A549 (cell line): ENCODE results near the gene NOP9. TPM values are rescaled to one million over a fixed set of nuclear protein-coding genes. Genes with fewer than 3 reads are reported as not detected.

Source experiments
- ATAC-seq, 2 experiments: fragments of 200-7000 bp in 1 of 2; fragments of >200 bp in 1 of 2; cut with Nextera tagmentation in 1 of 2; cut with Tn5 transposase in 1 of 2; 3 replicates each; pipeline versions ENCODE4 v1.8.0 to v1.9.1; 2018 to 2020; ENCODE audit warnings: mild to moderate bottlenecking in 1 of 2, moderate library complexity in 1 of 2
- CTCF ChIA-PET: fragments of 300-600 bp; sonication (Branson Sonifier 250); formaldehyde crosslinking; extraction: SDS; loops from one replicate; lab custom pipeline; 2021; ENCODE audit warnings: antibody characterized with exemption, inconsistent platforms; lab: Yijun Ruan, JAX
- POLR2A ChIA-PET: fragments of 350-600 bp; formaldehyde crosslinking; extraction: SDS; loops from one replicate; lab custom pipeline; 2021; ENCODE audit warnings: antibody characterized with exemption, inconsistent platforms; lab: Yijun Ruan, JAX
- DNase-seq, 2 experiments: peaks; one replicate each; pipeline versions ENCODE4 v3.0.0 to v3.0.0-alpha.2; 2011 to 2016; ENCODE audit warnings: low read depth in 1 of 2, low spot score in 1 of 2
- FAIRE-seq: peaks from 2 replicates; lab custom pipeline; 2011; peaks lifted over from hg19 to GRCh38; lab: Jason Lieb, UNC
- H3K27ac ChIP-seq, 2 experiments: fragments of >200 bp; sonication (Bioruptor Twin); formaldehyde crosslinking; 3 replicates each; pipeline ENCODE4 v1.5.1; 2016 to 2017
- H3K4me1 ChIP-seq: fragments of >200 bp; sonication (Bioruptor Twin); formaldehyde crosslinking; 3 replicates; pipeline ENCODE4 v1.6.1; 2016
- H3K4me2 ChIP-seq: fragments of >200 bp; sonication (Bioruptor Twin); formaldehyde crosslinking; 3 replicates; pipeline ENCODE4 v1.6.1; 2016
- H3K4me3 ChIP-seq: fragments of >200 bp; sonication (Bioruptor Twin); formaldehyde crosslinking; 3 replicates; pipeline ENCODE4 v1.5.1; 2016
- H3K9me3 ChIP-seq: fragments of >200 bp; sonication (Bioruptor Twin); formaldehyde crosslinking; 3 replicates; pipeline ENCODE4 v1.6.1; 2016
- BCL3 ChIP-seq: fragments of >200 bp; sonication (Bioruptor Twin); formaldehyde crosslinking; IDR thresholded peaks from 3 replicates; pipeline ENCODE4 v1.6.1; 2016
- CBX2 ChIP-seq: fragments of 200-600 bp; sonication (generic); IDR thresholded peaks from 2 replicates; pipeline ENCODE4 v1.6.1; 2016; ENCODE audit warnings: low read depth, mild to moderate bottlenecking, borderline replicate concordance
- CBX8 ChIP-seq: fragments of 200-600 bp; sonication (generic); IDR thresholded peaks from 2 replicates; pipeline ENCODE4 v1.6.1; 2016
- CHD2 ChIP-seq: fragments of 150-350 bp; IDR thresholded peaks from 2 replicates; pipeline ENCODE4 v1.6.1; 2014; ENCODE audit warnings: low read length; ENCODE audit not compliant: partially characterized antibody
- E2F6 ChIP-seq: IDR thresholded peaks from 2 replicates; pipeline ENCODE4 v1.6.1; 2012; ENCODE audit warnings: low read depth, borderline replicate concordance
- EHF ChIP-seq: fragments of 250-450 bp; sonication (Bioruptor Pico); IDR thresholded peaks from 2 replicates; pipeline ENCODE4 v1.5.0; 2020; ENCODE audit warnings: mild to moderate bottlenecking
- ELK1 ChIP-seq: fragments of 150-350 bp; IDR thresholded peaks from 2 replicates; pipeline ENCODE4 v1.6.1; 2014; ENCODE audit warnings: low read depth, mild to moderate bottlenecking, low read length
- FOSB ChIP-seq: fragments of 250-450 bp; sonication (Bioruptor Pico); IDR thresholded peaks from 2 replicates; pipeline ENCODE4 v1.5.0; 2020; ENCODE audit warnings: mild to moderate bottlenecking, moderate library complexity
- HDAC2 ChIP-seq: fragments of 200-600 bp; sonication (generic); IDR thresholded peaks from 2 replicates; pipeline ENCODE4 v1.6.1; 2016
- HES2 ChIP-seq: fragments of >200 bp; sonication (Bioruptor Twin); formaldehyde crosslinking; IDR thresholded peaks from 2 replicates; pipeline ENCODE4 v1.6.1; 2016
- HMGXB4 ChIP-seq: fragments of 250-450 bp; sonication (Bioruptor Pico); IDR thresholded peaks from 2 replicates; pipeline ENCODE4 v1.5.0; 2021; ENCODE audit warnings: mild to moderate bottlenecking, moderate library complexity, borderline replicate concordance
- HOXA7 ChIP-seq: fragments of 250-450 bp; sonication (Bioruptor Pico); IDR thresholded peaks from 2 replicates; pipeline ENCODE4 v1.5.0; 2020; ENCODE audit warnings: mild to moderate bottlenecking, moderate library complexity
- JUNB ChIP-seq: fragments of >200 bp; sonication (Bioruptor Twin); formaldehyde crosslinking; IDR thresholded peaks from 2 replicates; pipeline ENCODE4 v1.6.1; 2016
- KDM5A ChIP-seq: fragments of 200-600 bp; sonication (generic); IDR thresholded peaks from 2 replicates; pipeline ENCODE4 v1.6.1; 2016; ENCODE audit warnings: antibody characterized with exemption, mild to moderate bottlenecking
- MAFK ChIP-seq: fragments of 450-650 bp; IDR thresholded peaks from 2 replicates; pipeline ENCODE4 v1.6.1; 2014; ENCODE audit not compliant: partially characterized antibody
- MAX ChIP-seq: IDR thresholded peaks from 2 replicates; pipeline ENCODE4 v1.6.1; 2012
- RCOR1 ChIP-seq: fragments of 150-350 bp; IDR thresholded peaks from 2 replicates; pipeline ENCODE4 v1.6.1; 2014; ENCODE audit warnings: antibody characterized with exemption, low read length, low read depth
- RFX5 ChIP-seq: fragments of 450-650 bp; IDR thresholded peaks from 2 replicates; pipeline ENCODE4 v1.7.1; 2014; ENCODE audit warnings: antibody characterized with exemption, mild to moderate bottlenecking, moderate library complexity
- TP53 ChIP-seq: fragments of 250-450 bp; sonication (Bioruptor Pico); IDR thresholded peaks from 2 replicates; pipeline ENCODE4 v1.5.0; 2021; ENCODE audit warnings: mild to moderate bottlenecking, moderate library complexity
- ZC3H11A ChIP-seq: fragments of 450-650 bp; IDR thresholded peaks from 2 replicates; pipeline ENCODE4 v1.6.1; 2014; ENCODE audit warnings: antibody characterized with exemption, mild to moderate bottlenecking
- WGBS: methylation state at CpG from one replicate; pipeline ENCODE4 v1.1.6; 2017; ENCODE audit errors: missing lambda C conversion rate; 5-methylcytosine and 5-hydroxymethylcytosine counted together
- polyA plus RNA-seq, 4 experiments: library from polyadenylated mRNA; depleted of rRNA in 3 of 4; stranded (reverse); fragments of >200 nt; fragmentation: RNase III in 1 of 4; extraction: RNeasy Plus Mini Kit Qiagen cat#74134 plus additional on column Dnase treatment in 1 of 4; gene quantifications; 2 replicates in 3 of 4; 3 replicates in 1 of 4; pipeline ENCODE4 v1.2.3, GENCODE V29; 2011 to 2017

Gene NOP9
- polyA plus RNA-seq, 2 of the 4 experiments (the other 2 are of a cell fraction): 16.5 to 24.5 TPM

- H3K4me3 ChIP-seq: no peak within 1 kb of the TSS
- 82% methylated on average over 13 of the region's 14 CpGs for WGBS
- DNase-seq: no peak
- H3K9me3 ChIP-seq: no peaks in the 10 kb centered on the region
- ChIA-PET CTCF (interaction anchor here (0.8 to 34.0 kb wide), 7 partner anchors 8 to 40 kb away, joined by 3 to 469 read pairs (median 4); partner anchors contain the start of genes CIDEB, DHRS1, LTB4R and LTB4R2), POLR2A (no interaction called here)
- H3K4me1 ChIP-seq: peaks cover 8% of the 10 kb centered on the region
- H3K27ac ChIP-seq: no peak within 1 kb of the TSS
- FAIRE-seq: no peak
- TF ChIP-seq MAX (no peak), CBX8 (no peak), JUNB (no peak)
- no peak within 1 kb of the TSS for H3K4me2 ChIP-seq
- ATAC-seq: peak in 1 of 2 experiments; percentile 32; a peak in 1 of 6 replicates
Measured at GRCh38 chr14:24262821-24263733, 36.6 kb upstream of the NOP9 start, which contains the start of gene TGM1. Gene TGM1, minus strand, starts transcription at chr14:24263177. Its CDS starts 825 bp downstream, at chr14:24262352.

GRCh38 chr14:24263848-24264247 lies 35.8 kb upstream of the NOP9 start:
- ChIA-PET POLR2A (no interaction called here), CTCF (interaction anchor here (0.8 to 34.0 kb wide), 3 partner anchors 21 to 39 kb away, joined by 3 to 469 read pairs (median 24); partner anchors contain the start of genes CIDEB, DHRS1, LTB4R and LTB4R2)
- H3K4me3 ChIP-seq: no peak overlapping the region
- DNase-seq (no peak), FAIRE-seq (no peak), ATAC-seq (no peak)
- no peak for TF ChIP-seq RFX5
- TF ChIP-seq ELK1: no peak
- no peak for TF ChIP-seq FOSB
- no peak for TF ChIP-seq JUNB
- no peak for TF ChIP-seq ZC3H11A
- no peak for TF ChIP-seq CBX2
- TF ChIP-seq KDM5A: no peak
- no peak for TF ChIP-seq HMGXB4 (CRISPR knock-in tag)
- no peak for TF ChIP-seq EHF (CRISPR knock-in tag)
- no peak for TF ChIP-seq HOXA7 (CRISPR knock-in tag)
- no peak for TF ChIP-seq BCL3
- no peak for TF ChIP-seq HDAC2
- no peak for TF ChIP-seq CHD2
- no peak for TF ChIP-seq RCOR1
- TF ChIP-seq HES2: no peak
- TF ChIP-seq TP53 (CRISPR knock-in tag): no peak
- TF ChIP-seq E2F6: no peak
- no peak for TF ChIP-seq MAFK
- WGBS: 79% methylated on average over 6 of the region's 6 CpGs
- H3K4me1 ChIP-seq: peaks cover 8% of the 10 kb centered on the region
- no peaks in the 10 kb centered on the region for H3K9me3 ChIP-seq
- no peak overlapping the region for H3K4me2 ChIP-seq
- H3K27ac ChIP-seq: no peak overlapping the region
